MM.1S (cell line): Measurements from ENCODE around the gene SPG21.

Experiments
- DNase-seq: peaks from one replicate; pipeline ENCODE4 v3.0.0-alpha.2; 2015
- H2AFZ ChIP-seq: fragments of 300-600 bp; sonication (generic); 2 replicates; pipeline ENCODE4 v1.6.0; 2016; ENCODE audit warnings: antibody characterized with exemption, low read length
- H3F3A ChIP-seq: fragments of 300-600 bp; sonication (generic); 2 replicates; pipeline ENCODE4 v1.6.1; 2016; ENCODE audit warnings: mild to moderate bottlenecking, antibody characterized with exemption, low read length, moderate library complexity, mixed read lengths; ENCODE audit not compliant: insufficient read depth
- H3K27ac ChIP-seq: fragments of 300-600 bp; sonication (generic); 2 replicates; pipeline ENCODE4 v1.5.1; 2016; ENCODE audit warnings: mild to moderate bottlenecking, low read length
- H3K27me3 ChIP-seq: fragments of 300-600 bp; sonication (generic); replicated peaks from 2 replicates; pipeline ENCODE4 v1.6.0; 2016; ENCODE audit warnings: low read length; ENCODE audit not compliant: insufficient read depth
- H3K36me3 ChIP-seq: fragments of 300-600 bp; sonication (generic); replicated peaks from 2 replicates; pipeline ENCODE4 v1.6.1; 2016; ENCODE audit warnings: mild to moderate bottlenecking, low read length, mixed read lengths; ENCODE audit not compliant: insufficient read depth
- H3K4me1 ChIP-seq: fragments of 300-600 bp; sonication (generic); 2 replicates; pipeline ENCODE4 v1.6.1; 2016; ENCODE audit warnings: low read length, mixed read lengths
- H3K4me2 ChIP-seq: fragments of 300-600 bp; sonication (generic); 2 replicates; pipeline ENCODE4 v1.6.0; 2016; ENCODE audit warnings: low read depth, low read length
- H3K4me3 ChIP-seq: fragments of 300-600 bp; sonication (generic); 2 replicates; pipeline ENCODE4 v1.5.1; 2016; ENCODE audit warnings: low read length, mixed read lengths
- H3K79me2 ChIP-seq: fragments of 300-600 bp; sonication (generic); 2 replicates; pipeline ENCODE4 v1.6.1; 2016; ENCODE audit warnings: mixed run types, low read length, mixed read lengths
- H3K9ac ChIP-seq: fragments of 300-600 bp; sonication (generic); 2 replicates; pipeline ENCODE4 v1.6.1; 2016; ENCODE audit warnings: low read length, mixed read lengths
- H3K9me2 ChIP-seq: fragments of 300-600 bp; sonication (generic); replicated peaks from 2 replicates; pipeline ENCODE4 v1.6.1; 2016; ENCODE audit warnings: mild to moderate bottlenecking, low read length, mixed read lengths; ENCODE audit not compliant: insufficient read depth
- H3K9me3 ChIP-seq: fragments of 300-600 bp; sonication (generic); replicated peaks from 2 replicates; pipeline ENCODE4 v1.6.1; 2016; ENCODE audit warnings: mild to moderate bottlenecking, low read length, mixed read lengths; ENCODE audit not compliant: insufficient read depth
- H4K20me1 ChIP-seq: fragments of 300-600 bp; sonication (generic); 2 replicates; pipeline ENCODE4 v1.6.1; 2016; ENCODE audit warnings: mild to moderate bottlenecking, low read length, moderate library complexity, mixed read lengths; ENCODE audit not compliant: insufficient read depth
- CTCF ChIP-seq: fragments of 300-600 bp; sonication (generic); IDR thresholded peaks from 2 replicates; pipeline ENCODE4 v1.5.1; 2016; ENCODE audit warnings: antibody characterized with exemption, low read length, mixed read lengths
- EZH2 ChIP-seq: fragments of 300-600 bp; sonication (generic); optimal IDR thresholded peaks from 2 replicates; pipeline ENCODE3; 2017; ENCODE audit warnings: low read depth, mild to moderate bottlenecking, antibody characterized with exemption, low read length, mixed read lengths
- EZH2phosphoT487 ChIP-seq: fragments of 300-600 bp; sonication (generic); IDR thresholded peaks from 2 replicates; pipeline ENCODE4 v1.6.1; 2018; ENCODE audit warnings: antibody characterized with exemption, low read length

Gene SPG21

GRCh38 chr15:64917211-64917610 is 72.5 kb downstream of the SPG21 start:
- TF ChIP-seq CTCF (no peak), EZH2 (no peak), EZH2phosphoT487 (no peak)
- H4K20me1 ChIP-seq, result no peaks in the 10 kb centered on the region
- DNase-seq, result no peak

GRCh38 chr15:64916365-64916764 is 73.3 kb downstream of the SPG21 start:
- no peaks in the 10 kb centered on the region for H4K20me1 ChIP-seq
- H3K27me3 ChIP-seq, result no peaks in the 10 kb centered on the region
- no peaks in the 10 kb centered on the region for H3K9me3 ChIP-seq
- H3K4me3 ChIP-seq, result no peak overlapping the region
- H3K9me2 ChIP-seq, result no peaks in the 10 kb centered on the region
- 0 out of 2 replicates have a peak, but pooled peaks cover 3% of the 10 kb centered on the region for H3F3A ChIP-seq
- no peak overlapping the region for H3K27ac ChIP-seq
- no peak overlapping the region for H3K4me2 ChIP-seq
- TF ChIP-seq EZH2 (no peak), EZH2phosphoT487 (no peak), CTCF (no peak)
- no peak for DNase-seq
- 0 out of 2 replicates have a peak, but pooled peaks cover 10% of the 10 kb centered on the region for H3K4me1 ChIP-seq
- peaks cover 64% of the 10 kb centered on the region for H3K79me2 ChIP-seq
- H2AFZ ChIP-seq, result no peak overlapping the region
- no peaks in the 10 kb centered on the region for H3K36me3 ChIP-seq
- H3K9ac ChIP-seq, result no peak overlapping the region

More at GRCh38 chr15:64917211-64917610, 72.5 kb downstream of the SPG21 start:
- Histone ChIP-seq H3K4me2 (no peak overlapping the region), H3K9me2 (no peaks in the 10 kb centered on the region), H3K9ac (no peak overlapping the region), H3F3A (no peaks in the 10 kb centered on the region), H3K4me3 (no peak overlapping the region), H3K27ac (no peak overlapping the region), H3K9me3 (no peaks in the 10 kb centered on the region), H3K36me3 (no peaks in the 10 kb centered on the region), H3K27me3 (no peaks in the 10 kb centered on the region), H3K79me2 (peaks cover 62% of the 10 kb centered on the region), H3K4me1 (0 out of 2 replicates have a peak, but pooled peaks cover 10% of the 10 kb centered on the region), H2AFZ (no peak overlapping the region)

GRCh38 chr15:64915518-64916227 is 74.0 kb downstream of the SPG21 start:
- TF ChIP-seq CTCF (no peak), EZH2 (no peak), EZH2phosphoT487 (no peak)
- H3K4me1 ChIP-seq, result peaks cover 13% of the 10 kb centered on the region
- H4K20me1 ChIP-seq, result no peaks in the 10 kb centered on the region
- H3K9me3 ChIP-seq, result no peaks in the 10 kb centered on the region
- no peaks in the 10 kb centered on the region for H3K36me3 ChIP-seq
- no peak overlapping the region for H3K4me3 ChIP-seq
- no peaks in the 10 kb centered on the region for H3K27me3 ChIP-seq
- H2AFZ ChIP-seq, result no peak overlapping the region
- peaks cover 62% of the 10 kb centered on the region for H3K79me2 ChIP-seq
- H3K9me2 ChIP-seq, result no peaks in the 10 kb centered on the region
- no peak overlapping the region for H3K9ac ChIP-seq
- H3K4me2 ChIP-seq, result no peak overlapping the region
- H3K27ac ChIP-seq, result no peak overlapping the region
- 0 out of 2 replicates have a peak, but pooled peaks cover 6% of the 10 kb centered on the region for H3F3A ChIP-seq
- DNase-seq, result no peak
